Gastroesophageal sphincter (tissue), 3 donors: Measurements from ENCODE around the gene ZNF697.

ENCODE experiments used
- EP300 ChIP-seq: sonication (generic); formaldehyde crosslinking; IDR thresholded peaks from one replicate; pipeline ENCODE4 v1.6.1; 2017; ENCODE audit warnings: antibody characterized with exemption, mild to moderate bottlenecking
- POLR2A ChIP-seq, 2 donors: fragments of 450-650 bp; IDR thresholded peaks; one replicate each; pipeline ENCODE4 v1.6.1; 2017; ENCODE audit warnings: antibody characterized with exemption in 2 of 2, mild to moderate bottlenecking in 2 of 2, moderate library complexity in 1 of 2
- POLR2AphosphoS5 ChIP-seq: sonication (generic); formaldehyde crosslinking; IDR thresholded peaks from one replicate; pipeline ENCODE4 v1.6.1; 2017; ENCODE audit warnings: antibody characterized with exemption
- TF ChIP-seq, protein P1 (sequence below), 4 experiments: fragments of 200-600 bp in 2 of 4; fragments of 450-650 bp in 2 of 4; sonication (generic) in 1 of 4; IDR thresholded peaks; one replicate each; pipeline ENCODE4 v1.5.1; 2017 to 2019; ENCODE audit warnings: antibody characterized with exemption in 4 of 4, mild to moderate bottlenecking in 2 of 4, moderate library complexity in 2 of 4

DNA sequence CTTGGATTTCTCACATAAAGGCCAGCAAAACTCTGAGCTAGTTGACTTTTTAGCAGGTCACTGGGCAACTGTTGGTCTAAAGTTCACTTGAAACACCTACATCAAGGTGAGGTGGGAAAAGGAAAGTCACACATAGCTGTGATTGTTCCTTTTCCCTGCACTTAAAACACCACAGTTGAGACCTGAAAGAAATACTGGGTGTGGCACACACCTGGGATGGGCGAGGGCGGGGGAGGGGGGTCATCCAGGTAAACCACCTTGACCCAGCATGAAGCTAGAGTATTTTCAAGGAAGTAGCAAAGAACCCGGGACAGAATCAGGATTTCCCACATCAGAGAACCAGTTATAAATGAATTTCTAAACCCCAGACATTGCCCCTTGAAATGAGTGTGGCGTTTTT is 26.4 kb downstream of the ZNF697 start:
- TF ChIP-seq, protein P1, sequence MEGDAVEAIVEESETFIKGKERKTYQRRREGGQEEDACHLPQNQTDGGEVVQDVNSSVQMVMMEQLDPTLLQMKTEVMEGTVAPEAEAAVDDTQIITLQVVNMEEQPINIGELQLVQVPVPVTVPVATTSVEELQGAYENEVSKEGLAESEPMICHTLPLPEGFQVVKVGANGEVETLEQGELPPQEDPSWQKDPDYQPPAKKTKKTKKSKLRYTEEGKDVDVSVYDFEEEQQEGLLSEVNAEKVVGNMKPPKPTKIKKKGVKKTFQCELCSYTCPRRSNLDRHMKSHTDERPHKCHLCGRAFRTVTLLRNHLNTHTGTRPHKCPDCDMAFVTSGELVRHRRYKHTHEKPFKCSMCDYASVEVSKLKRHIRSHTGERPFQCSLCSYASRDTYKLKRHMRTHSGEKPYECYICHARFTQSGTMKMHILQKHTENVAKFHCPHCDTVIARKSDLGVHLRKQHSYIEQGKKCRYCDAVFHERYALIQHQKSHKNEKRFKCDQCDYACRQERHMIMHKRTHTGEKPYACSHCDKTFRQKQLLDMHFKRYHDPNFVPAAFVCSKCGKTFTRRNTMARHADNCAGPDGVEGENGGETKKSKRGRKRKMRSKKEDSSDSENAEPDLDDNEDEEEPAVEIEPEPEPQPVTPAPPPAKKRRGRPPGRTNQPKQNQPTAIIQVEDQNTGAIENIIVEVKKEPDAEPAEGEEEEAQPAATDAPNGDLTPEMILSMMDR (IDR thresholded peaks at IDR 0.05): no peak
- no peak for TF ChIP-seq EP300
- TF ChIP-seq POLR2A (IDR thresholded peaks at IDR 0.05): no peak
- TF ChIP-seq POLR2AphosphoS5: no peak
